RWPE2 (cell line): ENCODE results near the gene SLC25A25.

Source experiments
- ATAC-seq: fragments of 200-7000 bp; cut with Tn5 transposase; 3 replicates; pipeline ENCODE4 v1.9.1; 2021; ENCODE audit warnings: low read depth
- DNase-seq: peaks from one replicate; pipeline ENCODE4 v3.0.0-alpha.2; 2020; ENCODE audit warnings: low spot score
- H3K27ac ChIP-seq: fragments of 450-650 bp; 2 replicates; pipeline ENCODE4 v1.5.1; 2017; ENCODE audit warnings: mild to moderate bottlenecking; ENCODE audit not compliant: poor library complexity, severe bottlenecking
- H3K27me3 ChIP-seq: fragments of 250-450 bp; sonication (Bioruptor Pico); 2 replicates; pipeline ENCODE4 v1.5.1; 2021; ENCODE audit warnings: mild to moderate bottlenecking, moderate library complexity; ENCODE audit not compliant: insufficient read depth, poor library complexity, severe bottlenecking
- H3K36me3 ChIP-seq: fragments of 250-450 bp; sonication (Bioruptor Pico); 2 replicates; pipeline ENCODE4 v1.5.1; 2020; ENCODE audit warnings: low read depth, mild to moderate bottlenecking, moderate library complexity
- H3K4me1 ChIP-seq: fragments of 250-450 bp; sonication (Bioruptor Pico); 2 replicates; pipeline ENCODE4 v1.5.1; 2021; ENCODE audit warnings: mild to moderate bottlenecking, moderate library complexity; ENCODE audit not compliant: insufficient read depth, poor library complexity, severe bottlenecking
- H3K4me3 ChIP-seq: fragments of 250-450 bp; sonication (Bioruptor Pico); 2 replicates; pipeline ENCODE4 v1.5.1; 2021; ENCODE audit warnings: mild to moderate bottlenecking, moderate library complexity; ENCODE audit not compliant: severe bottlenecking
- H3K9me3 ChIP-seq: fragments of 250-450 bp; sonication (Bioruptor Pico); 2 replicates; pipeline ENCODE4 v1.5.1; 2021; ENCODE audit warnings: mild to moderate bottlenecking, moderate library complexity; ENCODE audit not compliant: severe bottlenecking
- CTCF ChIP-seq: fragments of 450-650 bp; IDR thresholded peaks from one replicate; pipeline ENCODE4 v1.5.1; 2017; ENCODE audit warnings: mild to moderate bottlenecking, moderate library complexity; ENCODE audit not compliant: poor library complexity, severe bottlenecking

SLC25A25 gene

DNA sequence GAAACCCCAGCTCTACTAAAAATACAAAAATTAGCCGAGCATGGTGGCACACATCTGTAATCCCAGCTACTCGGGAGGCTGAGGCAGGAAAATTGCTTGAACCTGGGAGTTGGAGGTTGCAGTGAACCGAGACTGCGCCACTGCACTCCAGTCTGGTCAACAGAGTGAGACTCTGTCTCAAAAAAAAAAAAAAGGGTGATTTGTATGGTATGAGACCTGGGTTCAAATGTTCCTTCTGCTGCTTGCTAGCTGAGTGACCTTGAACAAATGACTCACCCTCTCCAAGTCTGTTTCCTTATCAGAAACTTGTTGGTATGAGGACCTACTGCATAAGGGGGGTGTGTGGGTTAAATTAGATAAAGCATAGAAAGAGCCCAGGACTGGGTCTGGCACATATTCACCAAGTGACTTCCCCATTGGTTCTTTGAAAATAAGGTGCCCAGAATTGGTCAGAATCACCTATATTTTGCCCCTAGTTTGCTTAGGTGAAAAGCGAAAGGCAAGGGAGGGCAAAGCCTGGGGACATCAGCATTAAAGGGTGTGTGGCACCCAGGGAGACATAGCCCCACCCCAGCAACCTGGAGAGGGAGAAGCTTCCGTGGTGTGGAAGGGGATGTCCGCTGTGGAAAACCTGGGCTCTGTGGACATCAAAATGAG lies 9.9 kb downstream of the SLC25A25 start:
- Histone ChIP-seq H3K27ac (peak overlapping the region; percentile 34), H3K4me3 (no peak overlapping the region), H3K4me1 (peaks cover 27% of the 10 kb centered on the region), H3K36me3 (no peaks in the 10 kb centered on the region; the same call in 1 of the 2 replicates), H3K27me3 (no peaks in the 10 kb centered on the region), H3K9me3 (no peaks in the 10 kb centered on the region)
- no peak for DNase-seq
- TF ChIP-seq CTCF, result no peak
- ATAC-seq, result no peak

DNA sequence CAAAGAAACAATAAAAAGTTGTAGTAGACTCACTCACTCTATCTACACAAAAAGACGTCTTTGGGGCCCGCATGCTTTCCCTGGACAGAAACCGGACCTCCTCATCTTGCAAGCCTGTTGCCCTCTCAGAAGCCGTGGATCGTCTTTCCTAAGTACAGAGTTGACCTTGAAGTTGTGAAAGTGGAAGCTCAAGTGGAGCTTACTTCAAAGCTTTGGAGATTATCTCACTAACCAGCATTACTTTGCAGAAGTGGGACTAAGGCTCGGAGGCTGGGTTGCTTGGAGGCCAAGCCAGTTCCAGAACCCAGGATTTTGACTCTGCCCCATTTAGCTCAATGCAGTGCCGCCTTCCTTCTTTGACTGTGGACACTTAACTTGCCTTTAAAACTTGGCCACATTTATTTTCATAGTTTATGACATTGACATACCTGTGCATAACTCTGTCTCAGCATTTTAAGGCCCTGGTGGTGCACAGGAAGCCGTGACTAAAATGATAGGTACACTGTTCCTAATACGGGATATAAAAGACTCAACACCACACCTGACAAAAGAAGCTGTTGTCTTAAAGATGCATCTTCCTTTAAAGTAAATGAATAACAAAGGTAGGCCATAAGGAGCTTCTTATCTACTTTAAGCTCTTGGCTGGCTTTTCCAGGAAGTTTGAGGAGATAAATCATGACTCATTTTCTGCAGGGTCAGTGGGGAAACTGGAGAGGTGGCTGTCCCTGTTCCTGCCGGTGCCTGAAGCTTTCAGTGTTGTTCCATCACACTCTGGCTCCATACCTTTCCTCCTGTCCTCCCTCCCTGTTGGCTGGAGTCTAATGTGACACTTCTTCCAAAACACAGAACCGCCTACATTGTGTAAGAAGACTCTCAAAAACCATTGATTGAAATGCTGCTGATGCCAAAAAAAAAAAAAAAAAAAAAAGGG lies 10.7 kb downstream of the SLC25A25 start:
- peak; percentile 69 for ATAC-seq
- H3K9me3 ChIP-seq, result no peaks in the 10 kb centered on the region

GRCh38 chr9:128080206-128080605 lies 12.2 kb downstream of the SLC25A25 start:
- DNase-seq (no peak), ATAC-seq (no peak)
- Histone ChIP-seq H3K4me1 (peaks cover 24% of the 10 kb centered on the region), H3K9me3 (no peaks in the 10 kb centered on the region), H3K27ac (no peak overlapping the region), H3K4me3 (no peak overlapping the region), H3K27me3 (no peaks in the 10 kb centered on the region), H3K36me3 (no peaks in the 10 kb centered on the region; the same call in 1 of the 2 replicates)
- no peak for TF ChIP-seq CTCF

More for the DNA sequence above, 10.7 kb downstream of the SLC25A25 start:
- no peak for TF ChIP-seq CTCF
- Histone ChIP-seq H3K36me3 (no peaks in the 10 kb centered on the region; the same call in 1 of the 2 replicates), H3K27me3 (no peaks in the 10 kb centered on the region), H3K4me3 (no peak overlapping the region), H3K4me1 (peaks cover 24% of the 10 kb centered on the region), H3K27ac (peak overlapping the region; percentile 34)
- no peak for DNase-seq

- no peak for TF ChIP-seq CTCF
- H3K27ac ChIP-seq, result peak overlapping the region; percentile 50
- DNase-seq (no peak), ATAC-seq (no peak)
- H3K9me3 ChIP-seq, result no peaks in the 10 kb centered on the region
- peaks cover 4% of the 10 kb centered on the region; the same call in 1 of the 2 replicates for H3K36me3 ChIP-seq
- H3K27me3 ChIP-seq, result no peaks in the 10 kb centered on the region
- H3K4me1 ChIP-seq, result peaks cover 24% of the 10 kb centered on the region
- no peak overlapping the region for H3K4me3 ChIP-seq
These were observed 13.0 kb downstream of the SLC25A25 start for GRCh38 chr9:128081056-128081455.
